Stimulated activated CD8-positive, alpha-beta memory T cell treated with anti-CD3 and anti-CD28 coated beads, Interleukin-7, amount 100 ng/mL, for 4 hours (primary cell): ENCODE measurements around the gene TGM4.

Experiments
- DNase-seq, 2 donors: peaks; one replicate each; pipeline ENCODE4 v3.0.0-alpha.2; 2020; ENCODE audit warnings: low read depth in 2 of 2

TGM4 gene

DNA sequence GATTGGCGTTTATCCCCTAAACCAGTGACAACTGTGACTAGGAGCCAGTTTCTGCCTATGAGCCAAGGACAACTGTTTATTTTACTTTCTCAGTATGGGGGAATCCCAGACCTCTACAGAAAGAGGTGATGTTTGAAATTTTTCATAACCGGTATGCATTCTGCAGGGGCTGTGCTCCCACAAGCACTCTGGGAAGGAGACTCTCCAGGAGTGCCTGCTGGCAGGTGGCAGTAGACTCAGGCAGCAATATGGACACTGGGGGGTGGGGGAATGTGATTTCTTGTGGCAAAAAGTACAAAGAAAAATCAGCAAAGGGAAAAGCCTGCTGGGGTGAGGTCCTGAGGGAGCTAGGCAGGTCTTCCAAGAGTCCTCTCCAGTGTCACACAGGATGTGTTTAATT, 5.9 kb downstream of the TGM4 start:
- DNase-seq, result no peak

DNA sequence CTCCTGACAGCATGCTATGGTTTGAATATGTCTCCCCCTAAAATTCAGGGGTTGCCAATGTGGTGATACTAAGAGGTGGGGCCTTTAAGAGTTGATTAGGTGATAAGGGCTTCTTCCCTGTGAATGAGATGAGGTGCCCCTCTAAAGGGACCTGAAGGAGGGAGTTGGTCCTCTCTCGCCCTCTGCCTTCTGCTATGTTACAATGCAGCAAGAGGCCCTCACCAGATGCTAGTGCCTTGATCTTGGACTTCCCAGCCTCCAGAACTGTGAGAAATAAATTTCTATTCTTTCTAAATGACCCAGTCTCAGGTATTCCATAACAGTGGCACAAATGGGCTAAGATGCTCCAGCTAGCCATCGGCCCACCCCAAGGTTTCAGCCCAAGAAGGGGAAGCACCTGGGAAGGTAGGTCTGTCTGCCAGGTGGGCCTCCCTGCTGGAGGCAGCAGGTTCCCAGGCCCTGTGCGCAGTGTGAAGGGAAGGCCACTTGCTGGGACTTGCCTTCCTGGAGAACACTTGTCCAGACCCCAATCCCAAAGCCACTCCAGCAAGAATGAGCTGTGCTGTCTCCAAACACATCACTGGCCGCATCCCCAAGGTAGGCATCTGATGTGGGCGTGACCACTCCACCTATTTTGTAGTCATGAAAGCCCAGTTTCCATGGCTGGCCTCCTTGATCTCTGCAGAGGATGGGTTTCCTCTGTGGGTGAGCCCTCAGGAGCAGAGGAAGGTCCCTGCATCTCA, 9.0 kb downstream of the TGM4 start:
- DNase-seq, result no peak

DNA sequence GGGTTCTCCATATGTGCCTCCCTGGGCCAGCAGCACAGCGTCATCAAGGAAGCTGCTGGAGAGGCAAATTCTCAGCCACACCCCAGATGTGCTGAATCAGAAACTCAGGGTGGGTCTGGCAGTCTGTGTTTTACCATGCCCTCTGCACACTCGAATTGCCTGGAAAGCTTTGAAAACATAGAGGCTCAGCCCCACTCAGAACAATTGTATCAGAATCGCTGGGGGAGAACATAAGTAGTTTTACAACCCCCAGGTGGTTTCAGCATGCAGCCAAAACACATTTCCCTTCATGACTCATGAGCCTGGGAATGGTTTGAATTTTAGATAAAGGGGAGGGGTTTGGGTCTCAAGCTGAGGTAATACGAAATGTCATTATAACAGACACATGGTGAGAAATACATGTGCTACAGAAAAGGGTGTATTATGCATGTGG, 9.6 kb downstream of the TGM4 start:
- no peak for DNase-seq

DNA sequence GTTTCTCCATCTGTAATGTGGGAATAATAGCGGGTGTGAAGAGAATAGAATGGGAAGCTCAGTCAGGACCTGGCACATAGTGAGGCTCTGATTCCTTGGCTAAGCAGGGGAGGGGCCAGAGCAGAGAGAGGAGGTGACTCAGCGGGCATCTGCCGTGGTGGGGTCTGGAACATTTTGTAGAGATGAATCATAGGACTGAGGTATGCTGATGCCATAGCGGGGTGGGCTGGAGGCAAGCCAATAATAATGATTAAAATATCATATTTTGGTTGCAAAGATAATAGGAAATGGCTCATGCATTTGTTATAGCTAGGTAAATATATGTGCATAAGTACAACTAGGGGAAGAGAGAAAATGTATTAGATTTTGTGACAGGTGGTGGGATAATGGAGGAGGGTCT, 11.2 kb downstream of the TGM4 start:
- no peak for DNase-seq

DNA sequence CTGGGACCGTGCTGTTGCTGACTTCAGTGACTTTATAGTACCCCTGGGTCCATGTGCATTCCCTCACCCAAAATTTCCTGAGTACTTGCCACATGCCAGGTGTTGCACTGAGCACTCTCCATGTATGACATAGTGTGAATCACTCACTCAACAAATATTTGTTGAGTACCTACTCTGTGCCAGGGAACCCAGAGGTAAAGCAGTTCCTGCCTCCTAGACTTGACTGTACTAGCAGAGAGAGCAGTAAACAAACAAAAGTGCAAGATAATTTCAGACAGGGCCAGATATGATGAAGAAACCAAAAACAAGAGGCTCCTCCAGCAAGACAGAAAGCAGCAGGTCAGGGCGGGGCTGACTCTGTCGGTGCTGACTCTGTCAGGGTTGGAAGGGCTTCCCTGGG, 12.2 kb downstream of the TGM4 start:
- no peak for DNase-seq

DNA sequence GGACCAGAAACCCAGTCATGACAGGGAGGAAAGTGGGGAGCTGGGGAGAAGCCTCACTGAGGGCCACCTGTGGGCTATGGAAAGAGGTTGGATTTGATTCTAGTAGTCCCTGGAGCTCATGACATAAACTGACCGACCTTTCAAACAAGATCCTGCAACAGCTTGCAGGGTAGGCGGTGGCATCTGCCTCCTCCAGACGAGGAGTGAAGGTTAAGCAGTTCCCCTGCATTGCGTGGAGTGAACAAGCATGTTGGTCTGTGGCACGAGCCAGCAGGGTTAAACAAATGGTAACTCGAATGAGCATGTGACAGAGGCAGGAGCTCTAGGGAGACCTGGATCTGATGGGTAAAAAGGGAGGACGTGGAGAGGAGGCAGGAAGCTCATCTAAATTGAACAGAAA, 12.7 kb downstream of the TGM4 start:
- no peak for DNase-seq

DNA sequence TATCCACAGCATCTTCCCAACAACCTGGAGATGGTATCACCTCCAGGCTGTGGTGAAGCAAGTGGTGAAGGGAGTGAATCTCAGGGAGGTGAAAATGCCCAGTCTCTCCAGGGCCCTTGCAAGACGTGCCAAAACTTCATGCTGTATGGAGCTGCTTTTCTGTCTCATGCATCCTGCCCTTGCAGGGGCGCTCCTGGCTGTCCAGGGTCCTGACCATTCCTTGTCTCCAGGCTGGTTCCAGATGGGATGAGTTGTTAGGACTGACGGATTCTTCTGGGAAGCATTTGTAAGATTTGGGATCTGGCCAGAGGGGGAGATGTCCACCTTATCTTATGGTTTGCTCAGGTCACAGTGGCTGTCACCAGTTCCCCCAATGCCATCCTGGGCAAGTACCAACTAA, 15.8 kb downstream of the TGM4 start:
- no peak for DNase-seq

DNA sequence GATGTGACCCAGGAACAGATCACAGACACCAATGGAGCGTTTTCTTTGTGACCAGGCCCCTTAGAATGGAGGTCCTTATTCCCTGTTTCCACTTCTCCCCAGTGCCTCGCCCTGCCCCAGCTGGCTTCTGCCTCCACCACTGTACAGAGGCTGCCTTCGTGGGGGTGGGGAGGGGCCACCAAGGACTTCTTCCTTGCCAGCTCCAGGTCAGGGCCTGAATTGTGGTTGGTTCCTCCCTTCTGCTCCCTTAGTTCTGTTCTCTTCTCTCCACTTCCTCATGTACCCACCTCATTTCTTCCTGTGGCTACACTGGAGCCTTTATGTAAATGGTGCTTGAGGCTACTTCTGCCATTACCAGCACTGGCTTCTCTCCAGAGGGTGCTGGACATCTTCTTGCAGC, 16.4 kb downstream of the TGM4 start:
- no peak for DNase-seq

DNA sequence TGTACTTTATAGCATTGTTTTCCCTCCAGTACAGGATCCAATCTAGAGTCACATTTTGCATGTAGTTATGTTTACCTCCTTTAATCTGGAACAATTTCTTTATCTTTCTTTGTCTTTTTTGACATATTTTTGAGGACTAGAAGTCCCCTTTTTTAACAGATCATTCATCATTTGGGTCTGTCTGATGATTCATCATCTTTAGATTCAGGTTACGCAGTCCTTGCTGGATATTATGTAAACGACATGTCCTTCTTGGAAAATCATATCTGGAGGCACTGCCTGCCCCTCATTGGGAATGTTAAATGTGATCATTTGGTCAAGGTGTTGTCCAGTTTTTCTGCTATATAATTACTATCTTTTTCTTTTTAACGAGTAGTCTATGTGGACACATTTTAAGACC, 18.3 kb downstream of the TGM4 start:
- DNase-seq, result no peak

DNA sequence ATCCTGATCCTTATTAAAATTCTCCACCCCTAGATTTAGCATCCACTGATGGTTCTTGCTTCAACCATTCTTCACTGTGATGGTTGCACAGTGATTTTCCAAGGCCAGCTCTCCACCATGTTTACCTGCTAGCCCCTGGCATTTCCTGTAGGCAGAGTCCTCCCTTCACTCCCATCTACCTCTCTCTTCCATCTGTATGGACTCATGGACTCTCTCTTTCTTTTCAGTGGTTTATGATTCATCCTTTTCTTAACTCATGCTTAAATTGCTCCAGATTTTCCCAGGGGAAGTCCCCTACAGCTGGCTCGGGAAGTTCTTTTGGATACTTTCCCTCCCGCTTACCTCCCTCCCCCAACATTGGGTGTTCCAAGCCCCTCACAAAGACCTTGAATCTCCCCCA, 18.7 kb downstream of the TGM4 start:
- no peak for DNase-seq

DNA sequence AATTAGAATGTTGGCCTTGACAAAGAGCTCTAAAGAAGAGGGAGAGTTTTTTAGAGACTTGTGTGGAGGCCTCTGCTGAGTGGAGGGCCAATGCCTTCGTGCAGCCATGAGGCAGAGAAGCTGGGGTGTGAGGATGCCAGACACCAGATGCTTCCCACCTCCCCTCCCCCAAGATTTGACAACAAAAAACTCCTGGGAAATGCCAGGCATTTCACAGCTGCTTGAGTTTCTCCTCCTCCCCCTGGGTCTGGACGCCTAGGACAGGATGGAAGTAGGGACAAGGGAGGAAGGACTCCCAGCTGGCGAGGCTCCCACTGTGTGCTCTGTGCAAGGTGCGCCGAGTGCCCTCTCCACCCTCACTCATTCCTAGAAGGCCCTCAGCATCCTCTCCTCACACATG, 20.1 kb downstream of the TGM4 start:
- DNase-seq, result no peak

DNA sequence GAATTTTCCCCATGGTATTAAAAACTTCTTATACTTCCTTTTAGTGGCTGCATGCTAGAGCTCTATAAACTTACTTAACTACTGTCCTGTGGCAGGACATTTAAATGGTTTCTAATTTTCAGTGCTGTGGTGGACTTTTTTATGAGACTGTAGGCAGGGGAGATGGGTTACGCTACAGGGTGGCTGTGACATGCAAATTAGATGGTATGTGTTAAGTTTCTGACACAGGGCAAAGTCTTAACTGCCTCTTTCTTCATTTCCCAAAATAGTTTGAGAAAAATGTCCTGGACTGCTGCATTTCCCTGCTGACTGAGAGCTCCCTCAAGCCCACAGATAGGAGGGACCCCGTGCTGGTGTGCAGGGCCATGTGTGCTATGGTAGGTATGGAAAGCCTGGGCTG, 22.0 kb downstream of the TGM4 start:
- DNase-seq, result no peak

DNA sequence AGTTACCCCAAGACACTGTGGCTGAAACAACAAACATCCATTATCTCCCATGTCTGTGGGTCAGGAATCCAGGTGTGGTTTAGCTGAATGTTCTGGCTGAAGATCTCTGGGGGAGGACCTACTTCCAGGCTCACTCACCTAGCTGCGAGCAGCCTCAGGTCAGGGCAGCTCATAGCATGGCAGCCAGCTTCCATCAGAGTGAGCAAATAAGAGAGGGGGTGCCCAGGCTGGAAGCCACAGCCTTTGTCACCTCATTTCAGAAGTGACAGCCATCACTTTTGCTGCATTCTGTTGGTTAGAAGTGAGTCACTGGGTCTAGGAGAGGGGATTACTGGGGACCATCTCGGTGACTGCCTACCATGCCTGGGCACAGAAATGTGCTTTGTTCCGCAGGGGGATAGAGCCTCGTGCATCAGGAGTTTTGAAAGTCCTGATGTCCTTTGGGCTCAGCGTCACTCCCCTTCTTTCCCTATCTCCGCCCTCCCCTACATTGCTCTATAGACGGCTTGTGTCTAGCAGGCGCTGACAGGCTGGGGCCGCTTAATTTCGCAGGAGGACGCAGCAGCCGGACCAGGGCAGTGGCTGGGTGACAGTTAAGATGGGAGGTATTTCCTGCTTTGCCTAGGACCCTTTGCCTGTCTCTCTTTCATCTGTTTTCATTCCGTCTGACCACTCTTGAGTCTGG, 25.4 kb downstream of the TGM4 start:
- no peak for DNase-seq

DNA sequence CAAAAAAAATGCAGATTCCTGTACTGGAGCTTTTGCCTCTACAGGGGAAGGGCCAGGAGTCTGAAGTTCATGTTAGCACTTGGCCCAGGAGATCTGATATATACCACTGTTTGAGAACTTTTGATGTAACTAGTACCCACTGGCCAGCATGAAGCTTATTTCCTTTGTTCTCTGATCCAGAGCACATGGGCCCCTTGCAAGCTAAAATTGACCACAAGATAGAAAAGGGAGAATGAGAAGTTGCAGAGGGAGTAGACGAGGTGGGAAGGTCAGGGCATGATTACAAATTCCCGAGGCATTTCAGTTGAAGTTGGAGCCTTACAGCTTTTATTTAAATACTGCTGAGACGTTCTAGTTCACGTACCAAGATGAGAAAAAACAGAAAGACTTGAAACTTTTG, 28.2 kb downstream of the TGM4 start:
- no peak for DNase-seq

DNA sequence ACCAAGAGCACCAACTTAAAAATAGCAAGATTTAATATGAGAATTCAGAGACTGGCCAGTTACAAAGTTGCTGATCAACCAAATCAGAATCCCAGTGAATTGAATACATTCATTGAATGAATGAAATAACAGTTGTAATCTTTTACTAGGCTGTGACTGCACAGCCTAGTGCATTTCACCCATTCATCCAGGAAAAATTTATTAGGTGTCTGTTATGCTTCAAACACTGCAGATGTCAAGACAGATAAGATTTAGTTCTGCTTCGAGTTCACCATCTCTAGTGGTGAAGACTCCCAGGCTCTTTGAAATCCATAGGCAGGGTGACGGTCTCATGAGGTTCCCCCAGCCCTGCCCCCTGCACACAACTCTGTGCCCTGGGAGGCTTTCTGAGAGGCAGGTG, 28.9 kb downstream of the TGM4 start:
- DNase-seq, result no peak

DNA sequence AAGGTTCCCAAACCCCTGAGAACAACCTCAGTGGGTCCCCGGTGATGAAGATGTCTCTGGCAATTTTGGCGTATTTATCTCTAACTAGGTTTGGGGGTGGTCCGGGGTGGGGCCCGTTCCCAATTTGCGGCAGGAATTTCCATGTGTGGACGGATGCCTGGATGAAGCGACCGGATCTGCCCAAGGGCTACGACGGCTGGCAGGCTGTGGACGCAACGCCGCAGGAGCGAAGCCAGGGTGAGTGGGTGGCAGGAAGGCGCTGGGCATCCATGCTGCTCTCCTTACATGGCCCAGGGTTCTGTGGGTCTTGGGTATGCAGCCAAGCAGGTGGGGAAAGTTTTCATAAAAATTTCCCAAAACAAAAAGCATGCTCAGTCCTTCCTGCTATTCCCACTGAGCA, 29.3 kb downstream of the TGM4 start:
- no peak for DNase-seq

DNA sequence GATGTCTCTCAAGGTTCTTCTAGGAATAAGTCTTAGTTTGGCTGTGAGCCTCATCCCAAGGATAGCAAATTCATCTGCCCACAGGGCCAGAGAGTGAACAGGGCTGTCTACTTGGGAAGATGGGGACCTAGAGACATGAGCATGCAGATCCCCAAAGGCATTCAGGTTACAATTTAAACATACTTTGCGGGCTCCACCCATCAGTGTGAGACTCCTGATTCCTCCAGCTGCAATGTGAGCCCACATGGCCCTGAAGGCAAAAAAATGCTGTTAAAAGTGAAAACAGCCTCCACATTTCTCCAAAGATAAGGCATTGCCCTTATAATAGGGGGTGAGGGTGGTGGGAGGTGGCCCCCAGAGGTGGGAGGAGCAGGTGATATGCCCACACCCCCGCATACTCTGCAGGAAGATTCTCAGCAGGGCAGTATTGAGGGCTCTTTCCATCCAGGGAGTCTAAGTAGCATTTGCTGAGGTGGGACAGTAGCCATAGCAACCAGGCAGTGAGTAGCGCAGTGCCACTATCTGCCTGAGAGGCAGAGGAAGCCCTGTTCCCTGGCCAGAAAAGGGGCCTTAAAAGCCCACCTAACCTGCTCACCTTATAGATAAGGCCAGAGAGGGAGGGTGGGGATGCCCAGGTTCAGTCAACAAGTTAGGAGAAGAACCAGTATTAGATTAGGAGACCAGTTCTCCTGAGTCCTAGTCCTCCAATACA, 31.2 kb downstream of the TGM4 start:
- no peak for DNase-seq

DNA sequence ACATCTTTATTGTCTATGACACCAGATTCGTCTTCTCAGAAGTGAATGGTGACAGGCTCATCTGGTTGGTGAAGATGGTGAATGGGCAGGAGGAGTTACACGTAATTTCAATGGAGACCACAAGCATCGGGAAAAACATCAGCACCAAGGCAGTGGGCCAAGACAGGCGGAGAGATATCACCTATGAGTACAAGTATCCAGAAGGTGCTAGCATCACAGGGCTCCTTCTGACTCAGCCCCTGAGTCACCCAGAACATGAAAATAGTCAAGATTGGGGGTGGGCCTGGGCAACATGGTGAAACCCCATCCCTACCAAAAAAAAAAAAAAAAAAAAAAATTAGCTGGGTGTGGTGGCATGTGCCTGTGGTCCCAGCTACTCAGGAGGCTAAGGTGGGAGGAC, 32.6 kb downstream of the TGM4 start:
- DNase-seq, result no peak

DNA sequence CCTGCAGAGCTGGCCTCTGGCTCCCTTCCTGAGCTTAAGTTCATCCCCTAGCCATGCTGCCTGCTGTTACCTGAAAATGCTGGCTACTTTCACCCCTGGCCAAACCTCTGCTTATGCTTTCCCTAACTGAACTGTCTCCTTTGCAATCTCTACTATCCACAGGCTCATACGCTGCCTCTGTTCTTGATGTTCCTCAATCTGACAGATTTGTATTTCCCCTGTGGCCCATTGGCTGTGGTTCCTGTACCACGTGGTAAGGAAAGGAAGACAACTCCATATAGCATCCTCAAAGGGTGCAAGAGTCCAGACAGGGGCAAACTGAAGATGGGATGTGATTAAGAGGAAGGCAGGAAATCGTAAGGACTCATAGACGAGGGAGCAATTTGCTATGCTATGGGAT, 33.2 kb downstream of the TGM4 start:
- no peak for DNase-seq

DNA sequence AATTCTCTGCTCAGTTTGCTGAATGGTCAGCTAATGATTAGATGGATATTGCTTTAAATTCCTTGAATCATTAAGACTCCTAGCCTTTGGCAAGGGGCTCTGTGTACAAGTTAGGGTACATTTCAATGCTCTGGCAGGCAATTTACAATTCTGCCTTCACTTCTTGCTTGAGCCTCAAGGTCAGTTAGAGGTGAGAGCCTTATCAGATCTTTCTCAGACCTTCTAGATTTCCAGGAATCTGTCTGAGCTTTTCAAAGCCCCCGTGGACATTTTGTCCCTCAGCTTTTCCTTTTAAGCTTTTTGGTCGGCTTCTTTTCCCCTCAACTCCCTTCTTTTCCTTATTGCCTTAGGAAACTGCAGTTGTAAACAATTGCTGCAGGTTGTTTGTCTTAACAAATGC, 34.7 kb downstream of the TGM4 start:
- no peak for DNase-seq

DNA sequence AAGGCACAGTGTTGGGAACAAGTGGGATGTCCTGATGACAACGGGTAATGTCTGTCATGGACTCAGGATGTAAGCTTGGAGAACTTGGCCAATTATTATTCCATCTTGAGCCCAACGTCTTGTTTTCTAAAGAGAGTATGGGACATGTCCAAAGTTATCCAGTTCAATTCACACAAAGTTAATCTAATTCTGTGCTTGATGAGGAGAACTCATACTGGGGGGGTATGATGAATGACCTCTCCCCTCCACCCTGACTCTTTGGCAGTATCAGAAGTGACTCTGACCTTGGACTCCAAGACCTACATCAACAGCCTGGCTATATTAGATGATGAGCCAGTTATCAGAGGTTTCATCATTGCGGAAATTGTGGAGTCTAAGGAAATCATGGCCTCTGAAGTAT, 36.3 kb downstream of the TGM4 start:
- DNase-seq, result no peak

DNA sequence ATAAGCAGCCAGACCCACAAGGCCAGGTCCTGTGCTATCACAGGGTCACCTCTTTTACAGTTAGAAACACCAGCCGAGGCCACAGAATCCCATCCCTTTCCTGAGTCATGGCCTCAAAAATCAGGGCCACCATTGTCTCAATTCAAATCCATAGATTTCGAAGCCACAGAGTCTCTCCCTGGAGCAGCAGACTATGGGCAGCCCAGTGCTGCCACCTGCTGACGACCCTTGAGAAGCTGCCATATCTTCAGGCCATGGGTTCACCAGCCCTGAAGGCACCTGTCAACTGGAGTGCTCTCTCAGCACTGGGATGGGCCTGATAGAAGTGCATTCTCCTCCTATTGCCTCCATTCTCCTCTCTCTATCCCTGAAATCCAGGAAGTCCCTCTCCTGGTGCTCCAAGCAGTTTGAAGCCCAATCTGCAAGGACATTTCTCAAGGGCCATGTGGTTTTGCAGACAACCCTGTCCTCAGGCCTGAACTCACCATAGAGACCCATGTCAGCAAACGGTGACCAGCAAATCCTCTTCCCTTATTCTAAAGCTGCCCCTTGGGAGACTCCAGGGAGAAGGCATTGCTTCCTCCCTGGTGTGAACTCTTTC, 39.6 kb downstream of the TGM4 start:
- DNase-seq, result peak; percentile 15 to 46

DNA sequence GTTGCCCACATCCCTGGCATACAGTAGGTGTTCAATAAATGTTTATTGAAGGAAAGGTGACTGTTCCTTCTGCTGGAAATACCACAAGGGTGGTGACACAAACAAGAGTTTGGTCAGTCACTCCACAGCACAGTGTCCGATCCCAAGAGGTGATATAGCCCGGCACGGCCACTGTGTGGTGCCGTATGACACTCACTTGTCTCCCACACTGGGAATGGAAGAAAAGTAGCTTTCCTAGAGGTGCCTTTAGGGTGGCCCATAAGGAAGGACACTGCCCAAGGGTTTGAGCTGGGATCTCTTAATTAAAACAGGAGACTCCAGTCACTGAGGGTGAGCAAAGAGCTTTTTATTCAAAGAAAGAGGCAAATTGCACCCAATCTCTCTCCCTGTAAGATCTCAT, 40.5 kb downstream of the TGM4 start:
- no peak for DNase-seq
